ENCODE data around the gene HK2.
"Not testable (repeated sequence)": the region's sequence is repeated elsewhere in the genome, so short reads cannot be mapped to it uniquely, and the experiment has no call there.

Gene HK2

DNA sequence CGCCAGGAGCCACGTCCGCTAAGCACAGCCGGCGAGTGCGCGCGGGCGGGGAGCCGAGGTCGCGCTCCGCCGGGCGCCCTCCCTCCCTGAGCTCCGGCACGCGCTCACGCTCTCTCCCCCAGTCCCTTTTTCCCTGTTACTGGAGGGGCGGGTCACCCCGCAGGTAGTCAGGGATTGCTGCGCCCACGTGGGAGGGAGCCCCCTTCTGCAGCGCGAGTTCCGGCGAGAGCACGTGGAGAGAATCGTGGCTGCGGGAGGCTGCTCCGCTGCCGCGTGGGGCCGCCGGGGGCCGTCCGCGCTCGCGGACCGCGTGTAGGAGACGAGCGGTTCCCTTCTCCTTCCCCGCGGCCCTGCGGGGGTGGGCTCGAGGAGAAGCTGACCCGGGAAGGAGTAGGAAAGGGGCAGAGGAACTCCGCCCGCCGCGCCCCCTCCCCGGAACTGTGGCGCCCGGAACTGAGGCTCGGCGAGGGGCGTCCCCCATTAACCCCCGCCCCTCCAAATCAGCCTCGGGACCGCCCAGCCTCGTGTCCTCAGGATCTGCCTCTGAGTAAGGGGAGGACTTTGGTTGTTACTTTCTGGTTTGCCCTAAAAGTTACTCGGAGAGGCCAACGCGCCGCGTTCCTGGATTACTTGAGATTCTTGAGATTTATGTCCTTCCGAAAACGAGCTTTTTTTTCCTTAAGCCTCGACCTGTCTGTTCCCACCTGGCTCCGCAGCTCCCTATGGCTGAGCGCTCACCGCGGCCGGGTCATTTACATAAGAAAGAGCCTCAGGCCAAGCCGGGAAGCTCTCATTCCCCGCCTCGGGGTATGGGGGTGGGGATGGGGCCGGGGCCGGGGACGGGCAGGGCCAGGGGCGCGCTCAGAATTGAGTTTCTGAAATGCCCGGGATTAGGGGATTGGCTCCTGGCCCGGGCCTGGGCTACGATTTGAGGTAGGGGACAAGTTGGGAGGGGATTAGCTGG, 1.1 kb downstream of the HK2 start:
- DNase-seq (ENCODE audit: low read depth): no peak

GRCh38 chr2:74835831-74836674, 2.1 kb downstream of the HK2 start:
- no peak for DNase-seq (ENCODE audit: low read depth)

GRCh38 chr2:74836675-74837401, 2.9 kb downstream of the HK2 start:
- no peak for DNase-seq (ENCODE audit: low read depth)

DNA sequence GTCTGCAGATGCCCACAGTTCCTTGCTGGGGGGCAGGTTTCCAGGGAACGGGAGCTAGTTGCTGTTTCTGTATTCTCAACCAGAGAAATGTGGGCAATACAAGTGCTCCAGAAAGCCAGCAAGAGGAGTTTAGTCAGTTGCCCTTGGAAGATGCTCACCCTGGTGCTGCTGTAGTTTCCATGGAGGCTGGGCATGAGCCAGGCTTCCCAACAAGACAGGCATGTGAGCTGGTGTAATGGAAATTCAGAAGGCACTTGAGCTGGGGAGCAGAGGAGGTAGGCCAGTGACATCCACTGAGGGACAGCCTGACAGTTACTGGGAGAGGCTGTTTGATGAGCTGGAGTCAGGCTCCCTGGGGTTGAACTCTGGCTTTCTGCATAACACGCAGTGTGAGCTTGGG, 7.7 kb downstream of the HK2 start:
- no peak for DNase-seq (ENCODE audit: low read depth)

DNA sequence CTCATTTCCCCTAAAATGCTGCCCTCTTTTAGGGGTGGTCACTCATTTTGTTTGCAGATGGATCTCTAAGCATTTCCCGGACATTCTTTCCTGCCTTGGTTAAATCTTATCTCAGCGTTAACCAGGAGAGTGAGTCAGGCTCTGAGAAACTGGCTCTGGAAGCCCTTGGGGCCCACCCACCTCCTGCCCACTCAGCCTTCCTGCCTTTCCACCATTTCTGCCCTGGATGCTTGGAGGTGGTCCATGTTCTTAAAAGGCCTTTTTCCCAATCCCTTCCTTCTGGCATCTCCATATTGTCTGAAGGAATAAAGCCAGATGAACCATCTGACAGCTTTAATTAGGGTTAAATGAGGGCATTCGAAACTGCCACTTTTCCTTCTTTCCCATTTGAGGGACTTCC, 9.5 kb downstream of the HK2 start:
- peak; percentile 65 for DNase-seq (ENCODE audit: low read depth)

GRCh38 chr2:74843899-74844298, 10.0 kb downstream of the HK2 start:
- DNase-seq (ENCODE audit: low read depth): peak; percentile 51

DNA sequence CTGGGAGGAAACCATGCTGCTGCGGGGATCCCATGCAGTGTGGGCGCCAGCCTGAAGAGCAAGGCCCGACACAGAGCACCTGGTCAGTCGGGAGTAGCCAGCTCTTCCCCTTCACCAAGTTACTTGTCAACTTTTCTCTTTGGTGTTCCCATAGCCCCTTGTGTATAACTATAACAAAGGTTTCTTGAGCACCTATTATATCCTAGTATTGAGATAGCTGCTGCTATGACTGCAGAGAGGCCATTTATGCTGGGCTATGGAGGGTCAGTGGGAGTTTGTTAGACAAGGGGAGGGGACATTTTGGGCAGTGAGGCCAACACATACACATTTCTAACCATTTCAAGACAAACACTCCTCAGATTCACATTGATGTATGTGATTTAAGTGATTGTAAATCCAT, 10.8 kb downstream of the HK2 start:
- no peak for DNase-seq (ENCODE audit: low read depth)

GRCh38 chr2:74845217-74845751, 11.4 kb downstream of the HK2 start:
- peak; percentile 69 for DNase-seq (ENCODE audit: low read depth)

- DNase-seq (ENCODE audit: low read depth): no peak
These were observed 12.1 kb downstream of the HK2 start for GRCh38 chr2:74845991-74846390.

DNA sequence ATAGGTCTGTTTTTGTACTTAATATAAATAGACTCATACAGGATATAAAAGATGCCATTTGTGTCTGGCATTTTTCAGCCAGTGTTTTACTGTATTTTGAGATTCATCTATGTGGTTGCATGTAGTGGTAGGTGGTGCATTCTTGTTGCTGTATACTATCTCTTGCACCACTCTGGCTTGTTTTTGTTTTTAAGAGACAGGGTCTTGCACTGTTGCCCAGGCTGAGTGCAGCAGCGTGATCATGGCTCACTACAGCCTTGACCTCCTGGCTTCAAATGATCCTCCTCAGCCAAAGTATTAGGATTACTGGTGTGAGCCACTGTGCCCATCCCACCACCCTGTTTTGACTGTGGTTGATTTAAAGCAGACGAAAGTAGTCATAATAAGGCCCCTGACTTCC, 12.6 kb downstream of the HK2 start:
- no peak for DNase-seq (ENCODE audit: low read depth)

- DNase-seq (ENCODE audit: low read depth): no peak
These were observed 13.3 kb downstream of the HK2 start for GRCh38 chr2:74847070-74847858.

GRCh38 chr2:74849228-74849892, 15.4 kb downstream of the HK2 start:
- no peak for DNase-seq (ENCODE audit: low read depth)

DNA sequence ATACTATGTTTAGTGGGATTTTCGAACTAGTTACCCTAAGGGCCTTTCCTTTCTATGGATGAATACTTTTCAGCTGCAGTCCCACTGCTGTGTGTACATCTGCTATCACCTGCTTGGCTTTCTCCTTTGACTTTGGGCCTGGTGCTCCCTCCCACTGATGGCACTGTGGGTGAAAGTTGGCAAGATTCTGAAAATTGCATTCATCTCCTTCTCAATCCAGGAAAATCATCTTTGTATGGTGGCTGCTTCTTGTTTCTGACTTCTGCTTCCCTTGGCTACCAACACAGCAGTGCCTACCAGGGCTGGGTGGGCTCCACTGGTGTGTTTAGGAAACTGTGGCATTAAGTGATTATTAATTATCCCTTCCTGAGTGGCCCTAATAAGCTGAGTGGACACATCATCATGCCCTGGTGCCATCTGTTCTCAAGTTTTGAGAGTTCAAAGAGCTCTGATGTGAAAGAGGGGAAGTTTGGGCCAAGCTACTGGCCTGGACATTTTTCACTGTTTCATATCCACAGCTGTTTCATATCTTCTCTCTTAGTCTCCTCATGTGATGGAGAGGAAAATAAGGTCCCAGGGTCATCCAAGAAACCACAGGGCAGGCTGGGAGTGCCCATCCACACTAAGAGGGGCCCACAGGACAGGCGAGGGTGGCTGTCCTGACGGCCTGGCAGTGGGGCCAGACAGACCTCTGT, 16.7 kb downstream of the HK2 start:
- no peak for DNase-seq (ENCODE audit: low read depth)

GRCh38 chr2:74851191-74851566, 17.3 kb downstream of the HK2 start:
- DNase-seq (ENCODE audit: low read depth): no peak

GRCh38 chr2:74853360-74853759, 19.4 kb downstream of the HK2 start:
- not testable (repeated sequence) for DNase-seq (ENCODE audit: low read depth)

- no peak for DNase-seq (ENCODE audit: low read depth)
These were observed 20.5 kb downstream of the HK2 start for GRCh38 chr2:74854401-74854800.

- DNase-seq (ENCODE audit: low read depth): not testable (repeated sequence)
These were observed 21.3 kb downstream of the HK2 start for GRCh38 chr2:74855114-74855707.

DNA sequence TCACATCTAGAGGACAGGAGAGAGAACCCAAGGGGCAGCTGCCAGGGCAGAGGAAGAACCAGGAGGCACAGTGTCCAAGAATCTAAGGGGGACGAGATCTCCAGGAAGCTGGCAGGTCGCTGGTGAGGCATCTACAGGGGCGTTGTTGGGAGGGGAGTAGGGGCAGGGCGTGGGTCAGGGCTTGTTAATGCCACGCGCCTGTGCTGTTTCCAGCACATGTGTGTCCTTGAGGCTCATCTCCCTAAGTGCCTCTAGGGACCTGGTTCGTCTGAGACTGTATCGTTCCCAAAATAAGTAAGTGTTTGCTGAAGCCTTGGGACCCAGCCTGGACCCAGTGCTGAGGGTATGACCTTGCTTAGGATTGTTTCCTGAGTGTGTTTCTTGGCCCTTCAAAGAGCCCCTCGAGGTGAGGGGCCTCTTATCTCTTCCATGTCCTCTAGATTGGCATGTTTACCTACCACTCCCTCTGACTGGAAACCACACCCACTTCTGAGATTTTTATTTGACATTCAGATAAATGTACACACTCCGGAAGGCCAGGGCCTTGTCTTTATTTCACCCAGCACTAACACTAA, 22.2 kb downstream of the HK2 start:
- no peak for DNase-seq (ENCODE audit: low read depth)

GRCh38 chr2:74856599-74856998, 22.7 kb downstream of the HK2 start:
- DNase-seq (ENCODE audit: low read depth): no peak

Data from non-pigmented ciliary epithelial cell (primary cell).